Panc1 (cell line): ENCODE measurements around the gene CEACAM20. TPM values are rescaled to one million over a fixed set of nuclear protein-coding genes. Genes with fewer than 3 reads are reported as not detected.
"Not testable (repeated sequence)": the region's sequence is repeated elsewhere in the genome, so short reads cannot be mapped to it uniquely, and the experiment has no call there.

Source experiments
- ATAC-seq: fragments of 200-7000 bp; cut with Tn5 transposase; 2 replicates; pipeline ENCODE4 v1.9.1; 2020; ENCODE audit warnings: mild to moderate bottlenecking, moderate library complexity
- BruUV-seq: library from RNA; stranded (reverse); fragments of 400-500 nt; replicated peaks from 2 replicates; lab custom pipeline; 2021; lab: Mats Ljungman, UMichigan
- CTCF ChIA-PET: fragments of 300-600 bp; sonication (Branson Sonifier 250); formaldehyde crosslinking; loops from one replicate; lab custom pipeline; 2022; ENCODE audit warnings: antibody characterized with exemption; lab: Charles Lee
- POLR2A ChIA-PET: fragments of 300-600 bp; sonication (Branson Sonifier 250); formaldehyde crosslinking; loops from one replicate; lab custom pipeline; 2022; ENCODE audit warnings: antibody characterized with exemption; lab: Charles Lee
- DNase-seq: peaks from one replicate; pipeline ENCODE4 v3.0.0-alpha.2; 2010; ENCODE audit warnings: low read depth, low spot score
- H3K27ac ChIP-seq: 2 replicates; pipeline ENCODE4 v1.5.1; 2011; ENCODE audit warnings: mild to moderate bottlenecking, low read length, inconsistent platforms
- H3K27me3 ChIP-seq: fragments of 200-500 bp; sonication (Bioruptor generic); 2 replicates; pipeline ENCODE4 v1.6.0; 2014; ENCODE audit warnings: low read length, inconsistent platforms; ENCODE audit not compliant: control insufficient read depth, insufficient read depth
- H3K36me3 ChIP-seq: fragments of 200-500 bp; sonication (Bioruptor generic); 2 replicates; pipeline ENCODE4 v1.5.1; 2014; ENCODE audit warnings: inconsistent platforms, mild to moderate bottlenecking, low read length, moderate library complexity; ENCODE audit not compliant: control insufficient read depth, insufficient read depth
- H3K4me1 ChIP-seq: 2 replicates; pipeline ENCODE4 v1.5.1; 2011; ENCODE audit warnings: inconsistent platforms, mild to moderate bottlenecking, low read length, moderate library complexity; ENCODE audit not compliant: control insufficient read depth, insufficient read depth
- H3K4me3 ChIP-seq, 2 experiments: 2 replicates each; pipeline ENCODE4 v1.5.1; 2011 to 2012; ENCODE audit warnings: low read depth in 2 of 2, low read length in 2 of 2, mild to moderate bottlenecking in 2 of 2, inconsistent platforms in 1 of 2, moderate library complexity in 1 of 2
- H3K9me3 ChIP-seq: fragments of 200-500 bp; sonication (Bioruptor generic); 2 replicates; pipeline ENCODE4 v1.5.1; 2014; ENCODE audit warnings: low read depth, mild to moderate bottlenecking, inconsistent platforms, low read length, moderate library complexity; ENCODE audit not compliant: control insufficient read depth, insufficient read depth
- CTCF ChIP-seq: fragments of 450-650 bp; IDR thresholded peaks from 2 replicates; pipeline ENCODE4 v1.5.1; 2017; ENCODE audit warnings: mild to moderate bottlenecking
- POLR2AphosphoS5 ChIP-seq: IDR thresholded peaks from 2 replicates; pipeline ENCODE4 v1.6.1; 2012; ENCODE audit warnings: mild to moderate bottlenecking, low read depth, low read length, moderate library complexity
- SIN3A ChIP-seq: IDR thresholded peaks from 2 replicates; pipeline ENCODE4 v1.6.1; 2012; ENCODE audit warnings: low read depth, mild to moderate bottlenecking, low read length, moderate library complexity, borderline replicate concordance; ENCODE audit not compliant: insufficient read depth
- TCF7L2 ChIP-seq: IDR thresholded peaks from 2 replicates; pipeline ENCODE4 v1.6.1; 2011; ENCODE audit warnings: mild to moderate bottlenecking, low read depth, low read length, inconsistent platforms
- in situ Hi-C: cut with HindIII; loops from 2 replicates; pipeline ENCODE4 v1.10.0; 2016; ENCODE audit warnings: low sequenced_read_pairs, low pct_unique_long_range_greater_than_20kb
- intact Hi-C: fragments of 100-400 bp; cut with micrococcal nuclease; formaldehyde crosslinking; loops from one replicate; pipeline ENCODE4 v1.10.0; 2022; ENCODE audit not compliant: unreplicated experiment
- total RNA-seq: library from RNA; stranded (reverse); gene quantifications from one replicate; pipeline ENCODE4 v1.2.1, GENCODE V29; 2021; ENCODE audit not compliant: unreplicated experiment
- TF ChIP-seq, protein P1 (sequence below), 2 experiments: IDR thresholded peaks; 2 replicates each; pipeline ENCODE4 v1.6.1; 2011 to 2012; ENCODE audit warnings: low read depth in 2 of 2, control low read depth in 1 of 2, low read length in 1 of 2, mild to moderate bottlenecking in 1 of 2, moderate library complexity in 1 of 2; ENCODE audit not compliant: insufficient read depth in 1 of 2

The CEACAM20 gene
- total RNA-seq, 1 experiment from 2014 or later, result not detected

- intact Hi-C loops, result no loop called here
- Histone ChIP-seq H3K4me3 (no peak overlapping the region), H3K36me3 (peaks cover 3% of the 10 kb centered on the region), H3K9me3 (peaks cover 26% of the 10 kb centered on the region), H3K4me1 (no peaks in the 10 kb centered on the region), H3K27me3 (no peaks in the 10 kb centered on the region), H3K27ac (no peak overlapping the region)
- ChIA-PET CTCF (no interaction called here), POLR2A (no interaction called here)
- ATAC-seq, result no peak
- in situ Hi-C loops, result no loop called here
- BruUV-seq, result no TSS peak
- TF ChIP-seq, protein P1, sequence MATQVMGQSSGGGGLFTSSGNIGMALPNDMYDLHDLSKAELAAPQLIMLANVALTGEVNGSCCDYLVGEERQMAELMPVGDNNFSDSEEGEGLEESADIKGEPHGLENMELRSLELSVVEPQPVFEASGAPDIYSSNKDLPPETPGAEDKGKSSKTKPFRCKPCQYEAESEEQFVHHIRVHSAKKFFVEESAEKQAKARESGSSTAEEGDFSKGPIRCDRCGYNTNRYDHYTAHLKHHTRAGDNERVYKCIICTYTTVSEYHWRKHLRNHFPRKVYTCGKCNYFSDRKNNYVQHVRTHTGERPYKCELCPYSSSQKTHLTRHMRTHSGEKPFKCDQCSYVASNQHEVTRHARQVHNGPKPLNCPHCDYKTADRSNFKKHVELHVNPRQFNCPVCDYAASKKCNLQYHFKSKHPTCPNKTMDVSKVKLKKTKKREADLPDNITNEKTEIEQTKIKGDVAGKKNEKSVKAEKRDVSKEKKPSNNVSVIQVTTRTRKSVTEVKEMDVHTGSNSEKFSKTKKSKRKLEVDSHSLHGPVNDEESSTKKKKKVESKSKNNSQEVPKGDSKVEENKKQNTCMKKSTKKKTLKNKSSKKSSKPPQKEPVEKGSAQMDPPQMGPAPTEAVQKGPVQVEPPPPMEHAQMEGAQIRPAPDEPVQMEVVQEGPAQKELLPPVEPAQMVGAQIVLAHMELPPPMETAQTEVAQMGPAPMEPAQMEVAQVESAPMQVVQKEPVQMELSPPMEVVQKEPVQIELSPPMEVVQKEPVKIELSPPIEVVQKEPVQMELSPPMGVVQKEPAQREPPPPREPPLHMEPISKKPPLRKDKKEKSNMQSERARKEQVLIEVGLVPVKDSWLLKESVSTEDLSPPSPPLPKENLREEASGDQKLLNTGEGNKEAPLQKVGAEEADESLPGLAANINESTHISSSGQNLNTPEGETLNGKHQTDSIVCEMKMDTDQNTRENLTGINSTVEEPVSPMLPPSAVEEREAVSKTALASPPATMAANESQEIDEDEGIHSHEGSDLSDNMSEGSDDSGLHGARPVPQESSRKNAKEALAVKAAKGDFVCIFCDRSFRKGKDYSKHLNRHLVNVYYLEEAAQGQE (IDR thresholded peaks at IDR 0.05; ENCODE audit: insufficient read depth in 1 of 2, low read depth in 2 of 2, low read length in 1 of 2), result no peak
- no peak for TF ChIP-seq SIN3A
- no peak for TF ChIP-seq CTCF
- no peak for DNase-seq
Observed at GRCh38 chr19:44496711-44497110, 32.8 kb downstream of the CEACAM20 start.

DNA sequence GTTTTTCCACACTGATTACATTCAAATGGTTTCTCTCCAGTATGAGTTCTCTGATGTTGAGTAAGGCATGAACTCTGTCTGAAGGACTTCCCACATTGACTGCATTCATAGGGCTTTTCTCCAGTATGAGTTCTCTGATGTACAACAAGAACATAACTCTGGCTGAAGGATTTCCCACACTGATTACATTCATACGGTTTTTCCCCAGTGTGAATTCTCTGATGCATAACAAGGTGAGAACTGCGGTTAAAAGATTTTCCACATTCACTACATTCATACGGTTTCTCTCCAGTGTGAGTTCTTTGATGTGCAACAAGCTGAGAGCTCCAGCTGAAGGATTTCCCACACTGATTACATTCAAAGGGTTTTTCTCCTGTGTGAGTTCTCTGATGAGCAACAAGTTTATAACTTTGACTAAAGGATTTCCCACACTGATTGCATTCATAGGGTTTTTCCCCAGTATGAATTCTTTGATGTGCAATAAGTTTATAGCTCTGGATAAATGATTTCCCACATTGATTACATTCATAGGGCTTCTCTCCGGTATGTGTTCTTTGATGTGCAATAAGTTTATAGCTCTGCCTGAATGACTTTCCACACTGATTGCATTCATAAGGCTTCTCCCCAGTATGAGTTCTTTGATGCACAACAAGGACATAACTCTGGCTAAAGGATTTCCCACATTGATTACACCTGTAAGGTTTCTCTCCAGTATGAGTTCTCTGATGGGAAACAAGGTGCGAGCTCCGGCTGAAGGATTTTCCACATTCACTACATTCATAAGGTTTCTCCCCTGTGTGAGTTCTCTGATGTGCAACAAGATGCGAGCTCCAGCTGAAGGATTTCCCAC, 52.7 kb downstream of the CEACAM20 start:
- Histone ChIP-seq H3K9me3 (peaks cover 74% of the 10 kb centered on the region), H3K4me1 (peaks cover 2% of the 10 kb centered on the region; the same call in 1 of the 2 replicates), H3K27me3 (no peaks in the 10 kb centered on the region), H3K4me3 (no peak overlapping the region), H3K36me3 (peaks cover 16% of the 10 kb centered on the region), H3K27ac (no peak overlapping the region)
- intact Hi-C loops (no loop called here), in situ Hi-C loops (no loop called here)
- TF ChIP-seq, protein P1 (IDR thresholded peaks at IDR 0.05; ENCODE audit: insufficient read depth in 1 of 2, low read depth in 2 of 2, low read length in 1 of 2), result no peak
- TF ChIP-seq SIN3A (no peak), TCF7L2 (no peak), CTCF (no peak), POLR2AphosphoS5 (no peak)
- no peak for ATAC-seq
- ChIA-PET POLR2A (interaction anchor here (0.6 kb wide), 1 partner anchor 382 kb away, joined by 3 read pairs; no protein-coding TSS in a partner anchor), CTCF (no interaction called here)
- no peak for DNase-seq
- no TSS peak for BruUV-seq

GRCh38 chr19:44468730-44469129, 60.7 kb downstream of the CEACAM20 start:
- H3K36me3 ChIP-seq, H3K4me1 ChIP-seq, BruUV-seq, H3K4me3 ChIP-seq, H3K27ac ChIP-seq, CTCF ChIA-PET, in situ Hi-C loops, H3K27me3 ChIP-seq, intact Hi-C loops, DNase-seq, ATAC-seq, POLR2A ChIA-PET: not testable (repeated sequence)
- peaks cover 11% of the 10 kb centered on the region for H3K9me3 ChIP-seq
